AG04449 (cell line): Measurements from ENCODE around the gene LDLRAD2.

Experiments
- CTCF ChIA-PET: fragments of 350-600 bp; formaldehyde crosslinking; extraction: SDS; loops from one replicate; lab custom pipeline; 2021; ENCODE audit warnings: antibody characterized with exemption; lab: Yijun Ruan, JAX
- POLR2A ChIA-PET: fragments of 400-600, 350-600 bp; formaldehyde crosslinking; extraction: SDS; loops from one replicate; lab custom pipeline; 2020; ENCODE audit warnings: antibody characterized with exemption, inconsistent platforms; lab: Yijun Ruan, JAX
- DNase-seq: peaks from one replicate; pipeline ENCODE4 v3.0.0-alpha.2; 2010; ENCODE audit warnings: low read depth, low spot score
- H3K4me3 ChIP-seq: 2 replicates; pipeline ENCODE4 v1.5.1; 2011; ENCODE audit warnings: low read depth, mild to moderate bottlenecking, control low read depth, low read length
- CTCF ChIP-seq: IDR thresholded peaks from one replicate; pipeline ENCODE4 v1.5.1; 2011; ENCODE audit warnings: mild to moderate bottlenecking, moderate library complexity, low read length, control low read depth, inconsistent platforms; ENCODE audit not compliant: insufficient read depth; ENCODE audit errors: missing control alignments

LDLRAD2 gene

GRCh38 chr1:21845646-21846641 is 33.9 kb downstream of the LDLRAD2 start:
- no peak for DNase-seq
- POLR2A ChIA-PET = no interaction called here
- TF ChIP-seq CTCF = no peak
- no peak overlapping the region for H3K4me3 ChIP-seq
- CTCF ChIA-PET = interaction anchor here (0.7 to 1.0 kb wide), 2 partner anchors 118 to 160 kb away, joined by 3 read pairs; no protein-coding TSS in a partner anchor

- ChIA-PET POLR2A (no interaction called here), CTCF (no interaction called here)
- DNase-seq = no peak
- no peak for TF ChIP-seq CTCF
- H3K4me3 ChIP-seq = no peak overlapping the region
Measured at GRCh38 chr1:21847223-21848205, 35.4 kb downstream of the LDLRAD2 start.

GRCh38 chr1:21848524-21849174 is 36.6 kb downstream of the LDLRAD2 start:
- CTCF ChIA-PET = interaction anchor here (1.4 kb wide), 1 partner anchor 11 kb away, joined by 3 read pairs; no protein-coding TSS in a partner anchor
- no peak for TF ChIP-seq CTCF
- no peak for DNase-seq
- POLR2A ChIA-PET = no interaction called here
- H3K4me3 ChIP-seq = no peak overlapping the region

- ChIA-PET POLR2A (no interaction called here), CTCF (interaction anchor here (0.7 to 1.4 kb wide), 2 partner anchors 10 to 28 kb away, joined by 3 read pairs; no protein-coding TSS in a partner anchor)
- DNase-seq = no peak
- H3K4me3 ChIP-seq = no peak overlapping the region
- no peak for TF ChIP-seq CTCF
Measured at GRCh38 chr1:21849909-21850576, 38.0 kb downstream of the LDLRAD2 start.

- no peak for TF ChIP-seq CTCF
- no peak overlapping the region for H3K4me3 ChIP-seq
- POLR2A ChIA-PET = interaction anchor here (1.0 kb wide), 1 partner anchor 24 kb away, joined by 3 read pairs; no protein-coding TSS in a partner anchor
- CTCF ChIA-PET = no interaction called here
- DNase-seq = no peak
Measured at GRCh38 chr1:21851430-21852250, 39.6 kb downstream of the LDLRAD2 start.
